Parathyroid adenoma (tissue), 2 donors: ENCODE results near the gene ERGIC3.

Experiments
- H2AFZ ChIP-seq: fragments of 300-600 bp; sonication (generic); one replicate; pipeline ENCODE4 v1.7.0; 2017; ENCODE audit warnings: antibody characterized with exemption, mild to moderate bottlenecking
- H3K27ac ChIP-seq: fragments of 300-600 bp; sonication (generic); one replicate; pipeline ENCODE4 v1.7.0; 2017
- H3K27me3 ChIP-seq: fragments of 300-600 bp; sonication (generic); one replicate; pipeline ENCODE4 v1.7.0; 2017; ENCODE audit warnings: low read length; ENCODE audit not compliant: control insufficient read depth, insufficient read depth
- H3K36me3 ChIP-seq: fragments of 300-600 bp; sonication (generic); one replicate; pipeline ENCODE4 v1.7.0; 2017; ENCODE audit warnings: low read length; ENCODE audit not compliant: control insufficient read depth, insufficient read depth
- H3K4me1 ChIP-seq: fragments of 300-600 bp; sonication (generic); one replicate; pipeline ENCODE4 v1.7.0; 2017; ENCODE audit warnings: control low read depth
- H3K4me2 ChIP-seq: fragments of 300-600 bp; sonication (generic); one replicate; pipeline ENCODE4 v1.7.0; 2017; ENCODE audit warnings: low read length
- H3K4me3 ChIP-seq: fragments of 300-600 bp; sonication (generic); one replicate; pipeline ENCODE4 v1.7.0; 2017; ENCODE audit warnings: low read depth, low read length
- H3K79me2 ChIP-seq: fragments of 300-600 bp; sonication (generic); one replicate; pipeline ENCODE4 v1.7.0; 2017; ENCODE audit warnings: control low read depth
- H3K9ac ChIP-seq: fragments of 300-600 bp; sonication (generic); one replicate; pipeline ENCODE4 v1.7.0; 2017; ENCODE audit warnings: mild to moderate bottlenecking
- H3K9me3 ChIP-seq: fragments of 300-600 bp; sonication (generic); one replicate; pipeline ENCODE4 v1.7.0; 2017; ENCODE audit warnings: low read length; ENCODE audit not compliant: control insufficient read depth
- CTCF ChIP-seq: fragments of 300-600 bp; sonication (generic); IDR thresholded peaks from one replicate; pipeline ENCODE4 v1.7.0; 2017; ENCODE audit warnings: antibody characterized with exemption, mild to moderate bottlenecking
- donor health status: primary hyperparathyroidism.

ERGIC3 gene

GRCh38 chr20:35598899-35599775 lies 57.3 kb downstream of the ERGIC3 start:
- Histone ChIP-seq H3K27me3 (no peaks in the 10 kb centered on the region), H3K4me1 (no peaks in the 10 kb centered on the region), H3K9ac (no peak overlapping the region), H2AFZ (no peak overlapping the region), H3K79me2 (no peaks in the 10 kb centered on the region), H3K9me3 (no peaks in the 10 kb centered on the region), H3K4me3 (no peak overlapping the region), H3K4me2 (no peak overlapping the region), H3K27ac (no peak overlapping the region), H3K36me3 (no peaks in the 10 kb centered on the region)
- no peak for TF ChIP-seq CTCF

- Histone ChIP-seq H3K9me3 (no peaks in the 10 kb centered on the region), H3K27ac (no peak overlapping the region), H3K4me2 (no peak overlapping the region), H2AFZ (no peak overlapping the region), H3K4me1 (no peaks in the 10 kb centered on the region), H3K27me3 (no peaks in the 10 kb centered on the region), H3K9ac (no peak overlapping the region), H3K4me3 (no peak overlapping the region), H3K36me3 (no peaks in the 10 kb centered on the region), H3K79me2 (no peaks in the 10 kb centered on the region)
- TF ChIP-seq CTCF = no peak
Measured at GRCh38 chr20:35599776-35600120, 57.9 kb downstream of the ERGIC3 start.

GRCh38 chr20:35600176-35600992 lies 58.5 kb downstream of the ERGIC3 start:
- H3K27ac ChIP-seq = no peak overlapping the region
- H3K27me3 ChIP-seq = no peaks in the 10 kb centered on the region
- no peaks in the 10 kb centered on the region for H3K79me2 ChIP-seq
- no peaks in the 10 kb centered on the region for H3K36me3 ChIP-seq
- peak overlapping the region; percentile 27 for H3K4me3 ChIP-seq
- peak overlapping the region; percentile 62 for H3K4me2 ChIP-seq
- H3K9me3 ChIP-seq = no peaks in the 10 kb centered on the region
- TF ChIP-seq CTCF = no peak
- H2AFZ ChIP-seq = peak overlapping the region; percentile 88
- no peak overlapping the region for H3K9ac ChIP-seq
- H3K4me1 ChIP-seq = no peaks in the 10 kb centered on the region

GRCh38 chr20:35600993-35601973 lies 59.4 kb downstream of the ERGIC3 start:
- Histone ChIP-seq H3K4me3 (peak overlapping the region; percentile 27), H3K27ac (no peak overlapping the region), H3K4me1 (no peaks in the 10 kb centered on the region), H3K27me3 (no peaks in the 10 kb centered on the region), H2AFZ (peak overlapping the region; percentile 88), H3K36me3 (no peaks in the 10 kb centered on the region), H3K9ac (no peak overlapping the region), H3K4me2 (peak overlapping the region; percentile 62), H3K79me2 (no peaks in the 10 kb centered on the region), H3K9me3 (no peaks in the 10 kb centered on the region)
- TF ChIP-seq CTCF = peak; percentile 45
